Hematopoietic multipotent progenitor cell treated with erythropoietin and hydrocortisone succinate and interleukin-3 and kit ligand, for 8 days (in vitro differentiated cells): Measurements from ENCODE around the gene RILP.

Experiments used
- DNase-seq: peaks from one replicate; pipeline ENCODE4 v3.0.0-alpha.2; 2015

The RILP gene

DNA sequence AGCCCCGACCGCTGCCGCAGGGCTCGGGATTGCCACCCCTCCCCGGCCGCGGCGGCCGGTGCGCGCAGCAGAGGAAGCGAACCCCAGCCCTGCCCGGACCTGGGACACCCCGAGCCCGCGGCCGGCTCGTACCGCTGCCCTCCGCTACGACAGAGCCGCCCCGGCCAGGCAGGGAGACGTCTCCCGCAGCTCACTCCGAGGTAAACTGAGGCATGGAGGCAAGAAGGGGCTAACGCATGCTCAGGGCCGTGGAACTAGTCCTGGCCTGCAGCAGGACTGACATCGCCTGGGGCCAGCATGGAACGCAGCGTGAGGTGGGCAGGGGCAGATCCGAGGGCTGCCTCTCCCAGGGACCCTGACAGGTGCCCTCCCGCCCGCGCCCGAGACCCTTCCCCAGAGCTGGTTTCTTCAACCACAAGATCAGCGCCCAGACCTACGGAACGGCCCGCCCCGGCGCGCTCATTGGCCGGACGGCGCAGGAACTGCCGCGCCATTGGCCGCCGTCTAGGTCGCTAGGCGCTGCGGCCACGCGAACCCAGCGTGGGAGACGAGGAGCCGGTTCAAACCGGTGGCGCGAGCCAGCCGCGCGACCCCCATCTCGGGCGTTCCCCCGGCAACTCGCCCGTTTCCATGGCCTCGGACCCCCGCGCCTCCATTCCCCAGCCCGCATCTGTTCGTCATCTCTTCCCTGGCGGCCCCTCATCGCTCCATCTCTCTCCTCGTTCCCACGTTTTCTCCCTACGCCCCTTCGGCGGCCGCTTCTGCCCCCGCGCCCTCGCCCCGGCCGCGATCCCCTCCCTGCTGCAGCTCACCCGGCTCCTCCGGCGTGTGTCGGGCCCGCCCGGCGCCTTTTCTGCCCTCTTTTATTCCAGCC lies 21.4 kb downstream of the RILP start, which contains the start of gene SLC43A2:
TSS of gene SLC43A2 (minus strand) at position 853 of the 874 bp plus-strand sequence. CDS start 960 bp downstream, outside the sequence.
- peak; percentile 79 for DNase-seq

DNA sequence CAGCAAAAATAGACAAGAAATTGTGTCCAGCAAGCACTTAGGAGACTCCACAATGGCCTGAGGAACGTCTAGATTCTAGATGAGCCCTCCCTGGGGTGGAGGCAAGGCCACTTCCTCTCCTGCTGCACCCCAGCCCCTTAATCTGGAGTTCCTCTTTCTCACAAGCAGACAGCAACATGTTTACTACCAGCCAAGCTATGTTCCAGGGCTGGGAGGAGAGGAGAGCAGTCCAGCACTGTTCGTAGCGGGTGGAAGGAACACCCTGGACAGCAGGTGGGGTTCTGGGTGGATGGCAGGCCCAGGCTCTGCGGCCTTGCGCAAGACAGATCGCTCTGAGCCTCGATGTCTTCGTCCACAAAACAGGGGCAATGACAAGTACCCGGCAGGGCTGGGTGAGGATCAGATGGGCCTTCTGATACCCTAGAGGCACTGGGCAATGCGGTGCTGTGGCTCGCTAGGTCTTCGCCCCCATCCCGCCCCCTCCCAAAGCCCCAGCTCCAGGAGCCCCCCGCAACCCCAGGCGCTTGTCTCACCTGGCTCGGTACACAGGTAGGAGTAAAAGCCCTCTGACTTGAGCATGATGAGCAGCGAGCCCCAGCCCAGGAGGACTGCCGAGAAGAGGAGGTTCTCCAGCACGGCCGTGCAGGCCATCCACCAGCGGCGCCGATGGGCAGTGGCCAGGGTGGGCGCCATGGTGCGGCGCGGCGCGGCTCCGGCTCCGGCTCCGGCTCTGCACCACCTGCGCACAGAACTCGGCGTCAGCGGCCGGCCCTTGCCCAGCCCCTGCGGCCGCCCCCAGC lies 22.3 kb downstream of the RILP start:
- DNase-seq, result peak; percentile 45

DNA sequence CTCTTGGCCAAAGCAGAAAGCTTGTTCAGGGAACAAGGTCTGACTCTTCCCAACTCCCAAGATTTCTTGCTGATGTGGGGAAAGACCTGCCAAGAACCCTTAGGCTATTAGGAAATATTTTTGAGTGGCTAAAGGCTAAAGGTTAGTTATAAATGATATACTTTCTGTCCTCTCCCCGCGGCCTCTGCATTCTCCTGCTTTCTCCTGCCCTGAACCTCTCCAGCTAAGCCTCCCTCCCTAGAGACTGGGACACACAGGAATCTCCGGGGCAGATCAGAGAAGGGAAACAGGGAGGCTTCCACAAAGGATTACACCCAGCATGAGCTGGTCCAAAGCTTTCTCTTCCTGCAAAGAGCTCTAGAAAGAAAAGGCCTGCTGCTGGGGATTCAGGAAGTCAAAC lies 23.3 kb downstream of the RILP start:
- no peak for DNase-seq

DNA sequence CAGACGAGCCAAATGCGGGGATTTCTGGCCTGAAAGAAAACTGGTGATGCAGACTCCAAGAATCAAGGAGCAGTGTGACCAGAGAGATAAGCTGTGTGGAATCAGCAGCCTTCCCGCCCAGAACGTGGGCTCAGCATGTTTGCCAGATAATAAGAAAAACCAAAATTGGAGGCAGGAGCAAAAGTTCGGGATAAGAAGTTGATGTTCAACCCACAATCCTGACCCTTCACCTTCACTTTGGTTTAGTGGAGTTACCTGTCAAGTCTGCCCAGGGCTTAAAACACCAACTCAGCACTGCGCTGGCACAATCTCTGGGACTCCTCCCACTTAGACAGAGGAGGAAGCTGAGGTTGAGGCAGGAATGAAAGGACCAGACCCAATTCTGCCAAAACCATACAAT lies 24.1 kb downstream of the RILP start:
- peak; percentile 63 for DNase-seq

DNA sequence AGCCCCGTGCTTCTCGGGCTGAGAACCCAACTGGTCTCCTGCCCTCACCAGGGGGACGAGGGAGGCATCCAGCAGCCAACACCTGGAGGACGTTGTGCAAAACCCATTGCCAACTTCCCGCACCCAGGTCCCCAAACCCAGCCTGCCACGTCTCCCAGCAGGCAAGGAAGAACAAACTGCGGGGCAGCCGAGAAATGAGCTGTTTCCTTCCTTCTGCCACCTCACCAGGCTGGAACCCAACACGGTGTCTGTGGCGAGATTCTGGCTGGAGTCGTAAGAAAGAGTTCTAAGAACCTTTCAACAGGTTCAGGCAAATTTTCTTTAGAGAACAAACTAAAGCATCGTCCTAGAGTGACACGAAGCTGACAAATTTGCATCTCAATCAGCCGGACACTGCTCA lies 24.6 kb downstream of the RILP start:
- DNase-seq, result no peak

- no peak for DNase-seq
These were observed 25.0 kb downstream of the RILP start for GRCh38 chr17:1624650-1625049.

- no peak for DNase-seq
These were observed 26.5 kb downstream of the RILP start for GRCh38 chr17:1623057-1623630.

- DNase-seq, result no peak
These were observed 28.3 kb downstream of the RILP start for GRCh38 chr17:1621273-1621954.

DNA sequence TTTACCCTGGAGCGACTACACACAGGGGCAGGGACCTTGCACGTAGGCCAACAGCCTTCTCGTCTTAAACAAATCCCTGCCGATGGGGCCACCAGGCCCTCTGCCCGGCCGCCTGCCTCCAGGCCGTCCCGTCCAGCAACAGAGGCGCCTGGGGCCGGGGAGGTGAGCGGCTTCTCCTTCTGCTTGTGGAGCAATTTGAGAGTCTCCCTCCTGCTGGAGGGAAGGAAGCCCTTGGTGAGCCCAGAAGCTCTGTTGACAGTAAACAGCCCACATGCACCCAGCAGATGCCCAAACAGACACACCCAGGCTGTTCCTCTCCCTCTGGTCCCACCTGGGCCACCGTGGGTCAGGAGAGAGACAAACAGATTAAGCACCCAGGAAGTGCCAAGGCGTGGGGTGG lies 29.2 kb downstream of the RILP start:
- DNase-seq, result no peak

- DNase-seq, result peak; percentile 29
These were observed 32.0 kb downstream of the RILP start for GRCh38 chr17:1617620-1618174.

GRCh38 chr17:1616101-1616500 lies 33.6 kb downstream of the RILP start:
- DNase-seq, result no peak

GRCh38 chr17:1612400-1612799 lies 37.3 kb downstream of the RILP start:
- no peak for DNase-seq

DNA sequence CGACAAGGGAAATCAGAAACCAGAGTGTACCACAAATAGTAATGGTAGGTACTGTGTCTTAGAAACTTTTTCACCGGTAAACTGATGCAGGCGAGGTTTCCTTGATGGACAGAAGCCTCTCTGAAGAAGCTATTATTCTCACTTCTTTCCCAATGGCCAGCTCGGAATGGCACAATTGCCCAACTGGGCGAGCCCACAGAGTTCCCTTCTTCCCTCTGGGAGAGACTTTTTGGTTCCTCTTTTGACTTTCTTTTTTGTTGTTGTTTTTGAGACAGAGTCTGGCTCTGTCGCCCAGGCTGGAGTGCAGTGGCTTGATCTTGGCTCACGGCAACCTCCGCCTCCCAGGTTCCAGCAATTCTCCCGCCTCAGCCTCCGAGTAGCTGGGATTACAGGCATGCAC lies 38.0 kb downstream of the RILP start:
- no peak for DNase-seq

DNA sequence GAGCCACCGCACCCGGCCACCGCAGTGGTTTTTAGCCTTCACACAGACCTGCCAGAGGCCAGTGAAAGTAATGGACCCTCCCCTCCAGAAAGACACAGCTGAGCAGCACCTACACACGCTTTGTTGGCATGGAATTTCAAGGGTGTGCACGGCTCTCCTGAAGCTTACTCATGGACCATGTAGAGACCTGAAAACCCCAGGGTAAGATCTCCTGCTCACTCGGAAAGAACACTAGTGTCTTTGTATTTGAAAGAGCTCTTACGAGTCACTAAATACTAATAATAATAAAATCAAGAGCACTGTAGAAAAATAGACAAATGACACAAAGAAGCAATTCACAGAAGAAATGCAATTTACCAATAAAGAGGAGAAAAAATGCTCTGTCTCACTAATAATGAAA lies 41.0 kb downstream of the RILP start:
- no peak for DNase-seq

GRCh38 chr17:1607971-1608320 lies 41.7 kb downstream of the RILP start:
- DNase-seq, result no peak

DNA sequence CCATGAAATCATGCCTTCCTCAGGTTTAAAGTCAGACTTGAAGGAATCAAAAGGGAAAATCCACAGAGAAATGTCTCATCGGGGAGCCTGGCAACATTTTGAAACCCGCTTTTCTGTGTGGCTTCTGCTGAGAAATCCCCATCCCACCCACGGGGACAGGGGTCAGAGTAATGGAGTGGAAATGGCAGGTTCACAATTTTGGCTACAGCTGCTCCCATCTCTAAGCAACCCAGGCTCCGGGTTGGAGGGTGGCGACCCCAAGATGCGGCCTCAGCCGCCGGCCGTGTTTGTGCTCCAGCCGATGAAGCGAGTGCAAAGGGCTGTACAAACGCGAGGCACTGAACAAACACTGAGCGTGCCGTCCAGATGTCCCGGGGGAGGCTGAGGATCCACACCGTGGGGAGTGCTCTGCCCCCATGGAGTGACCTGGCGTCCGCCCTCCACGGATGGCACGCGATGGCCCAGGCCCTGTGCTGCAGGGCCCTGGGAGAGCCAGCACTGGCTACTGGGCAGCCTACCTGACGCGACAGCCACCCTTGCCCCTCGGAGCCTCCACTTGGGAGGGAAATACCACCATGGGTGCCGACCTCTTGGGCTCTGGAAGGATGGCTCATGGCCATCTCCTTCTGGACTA lies 43.2 kb downstream of the RILP start:
- no peak for DNase-seq

GRCh38 chr17:1605681-1606351 lies 43.9 kb downstream of the RILP start:
- DNase-seq, result no peak

DNA sequence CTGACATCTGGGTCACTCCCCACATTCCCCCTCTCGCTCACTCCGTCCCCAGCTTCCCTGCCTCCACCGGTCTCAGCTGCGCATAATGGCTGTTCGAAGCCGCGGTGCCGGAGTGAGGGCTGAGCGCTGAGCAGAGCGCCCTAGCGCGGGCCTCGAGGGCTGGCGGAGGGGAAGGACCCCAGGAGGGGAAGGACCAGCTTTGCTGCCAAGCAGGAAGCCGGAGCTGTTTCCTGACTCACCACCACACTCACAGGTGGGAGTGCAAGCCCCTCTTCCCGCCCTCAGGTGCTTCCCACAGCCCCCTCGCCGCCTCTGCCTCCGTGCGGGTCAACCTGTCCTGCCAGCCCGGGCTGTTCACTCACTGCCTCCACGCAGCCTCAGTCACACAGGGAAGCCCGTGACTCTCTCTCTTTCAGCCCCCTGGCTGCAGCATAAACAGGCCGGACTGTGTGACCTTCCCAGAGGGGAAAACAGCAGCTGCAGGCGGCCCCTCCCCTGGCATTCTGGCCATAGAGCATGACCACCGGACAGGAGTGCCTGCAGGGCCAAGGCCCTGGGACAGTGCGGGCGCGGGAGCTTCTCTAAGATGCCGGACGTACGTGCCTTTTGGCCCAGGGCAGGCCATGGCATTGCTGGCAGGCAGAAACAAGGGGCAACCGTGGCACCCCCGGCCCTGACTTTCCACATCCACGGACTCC lies 44.7 kb downstream of the RILP start:
- DNase-seq, result no peak

GRCh38 chr17:1601571-1601970 lies 48.1 kb downstream of the RILP start:
- DNase-seq, result no peak

DNA sequence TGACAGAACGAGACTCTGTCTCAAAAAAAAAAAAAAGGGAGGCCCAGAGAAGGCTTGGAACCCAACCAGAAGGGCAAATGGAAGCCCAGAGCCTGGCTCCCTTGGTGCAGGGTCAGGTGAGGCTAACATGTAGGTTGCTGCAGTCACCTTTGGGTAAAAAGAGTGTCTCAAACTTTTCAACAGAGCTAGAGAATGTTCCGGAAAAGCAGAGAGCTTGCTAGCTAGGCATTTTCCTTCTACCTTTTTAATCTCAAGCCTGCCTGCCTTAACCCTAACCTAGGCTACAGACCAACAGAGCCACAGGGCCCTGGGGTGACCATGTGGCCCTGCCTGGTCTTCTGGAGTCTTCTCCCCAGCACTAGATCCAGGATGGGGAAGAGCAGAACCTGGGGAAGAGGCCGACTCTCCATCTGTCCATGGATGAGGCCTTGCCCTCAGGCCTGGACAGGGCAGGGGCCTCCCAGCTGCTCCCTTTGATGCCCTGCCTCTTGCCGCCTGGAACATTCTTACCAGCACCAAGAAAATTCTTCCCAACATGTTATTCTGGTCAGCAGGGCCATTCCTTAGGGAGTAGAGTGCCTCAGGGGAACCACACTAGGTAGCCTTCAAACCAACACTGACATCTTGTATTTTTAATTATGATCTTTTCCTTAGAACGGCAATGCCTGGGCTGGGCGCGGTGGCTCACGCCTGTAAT lies 51.1 kb downstream of the RILP start:
- DNase-seq, result no peak
